Ureter (tissue), 1 donor: ENCODE measurements around the gene OR6X1. TPM values are rescaled to one million over a fixed set of nuclear protein-coding genes. Genes with fewer than 3 reads are reported as not detected.

Source experiments
- total RNA-seq: library from RNA; stranded (reverse); gene quantifications from one replicate; pipeline ENCODE4 v1.2.4, GENCODE V29; 2023
- donor health status: DM: yes; HTN: yes; CAD: no.

Gene OR6X1
- total RNA-seq, 1 donor from 2014 or later: not detected

Other genes with a start within 250 kb of the OR6X1 start
- 2.1 TPM for gene SCN3B, start 99.9 kb downstream of the OR6X1 start, total RNA-seq
- gene ZNF202, start 12.9 kb downstream of the OR6X1 start, total RNA-seq: 14.6 TPM
- gene OR6M1, start 51.8 kb upstream of the OR6X1 start, total RNA-seq: not detected
- gene TMEM225, start 131.2 kb upstream of the OR6X1 start, total RNA-seq: not detected
- gene OR8D4, start 147.6 kb upstream of the OR6X1 start, total RNA-seq: not detected
- gene OR4D5, start 185.1 kb upstream of the OR6X1 start, total RNA-seq: not detected
- gene OR6T1, start 189.3 kb upstream of the OR6X1 start, total RNA-seq: not detected
- not detected for gene OR10S1, start 223.3 kb upstream of the OR6X1 start, total RNA-seq
- not detected for gene OR10G6, start 240.6 kb upstream of the OR6X1 start, total RNA-seq